ENCODE results near the gene PUDP. TPM values are rescaled to one million over a fixed set of nuclear protein-coding genes. Genes with fewer than 3 reads are reported as not detected.
"Not testable (repeated sequence)": the region's sequence is repeated elsewhere in the genome, so short reads cannot be mapped to it uniquely, and the experiment has no call there.

The PUDP gene
- total RNA-seq, 1 donor from 2014 or later: 75.8 TPM

DNA sequence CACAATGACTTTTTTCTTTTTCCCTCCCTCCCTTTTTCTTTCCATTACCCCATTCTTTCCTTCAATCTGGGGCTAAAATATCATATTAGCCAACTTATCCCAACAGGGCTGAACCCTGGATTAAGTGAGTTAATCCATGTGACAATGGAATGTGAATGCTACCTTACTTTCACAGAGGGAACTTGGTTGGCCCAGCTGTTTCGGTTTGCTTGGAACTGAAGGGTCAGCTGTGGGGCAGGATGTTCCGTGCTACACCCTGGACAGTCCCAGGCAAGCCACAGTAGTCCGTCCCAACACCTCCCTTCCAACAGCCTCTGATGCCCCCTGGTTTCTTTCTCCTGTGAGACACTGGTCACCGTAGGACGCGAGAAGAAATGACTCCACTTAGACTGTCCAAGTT is 95.4 kb downstream of the PUDP start:
- Mint-ChIP-seq H3K27me3 (ENCODE audit: low read depth) (no peaks in the 10 kb centered on the region), H3K27ac (ENCODE audit: unreplicated experiment) (peak overlapping the region; percentile 30)

DNA sequence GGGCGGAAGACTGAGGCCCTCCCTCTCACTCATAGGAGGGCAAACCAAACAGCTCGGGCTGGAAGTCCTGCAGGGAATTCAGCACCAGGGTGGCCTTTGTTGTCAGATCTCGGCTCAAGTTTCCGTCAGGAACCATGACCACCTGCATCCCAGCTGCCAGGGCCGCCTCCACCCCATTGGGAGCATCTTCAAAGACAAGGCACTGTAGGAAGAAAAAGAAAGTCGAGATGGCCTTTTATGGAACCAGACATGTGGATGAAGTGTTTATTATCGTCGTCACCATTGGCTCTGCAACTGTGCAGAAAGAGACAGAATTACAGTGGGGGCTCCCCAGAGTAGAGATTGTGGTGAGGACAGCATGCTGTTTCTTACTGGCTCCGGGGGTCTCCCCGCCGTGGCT is 97.7 kb downstream of the PUDP start:
- TF ChIP-seq, protein P1, sequence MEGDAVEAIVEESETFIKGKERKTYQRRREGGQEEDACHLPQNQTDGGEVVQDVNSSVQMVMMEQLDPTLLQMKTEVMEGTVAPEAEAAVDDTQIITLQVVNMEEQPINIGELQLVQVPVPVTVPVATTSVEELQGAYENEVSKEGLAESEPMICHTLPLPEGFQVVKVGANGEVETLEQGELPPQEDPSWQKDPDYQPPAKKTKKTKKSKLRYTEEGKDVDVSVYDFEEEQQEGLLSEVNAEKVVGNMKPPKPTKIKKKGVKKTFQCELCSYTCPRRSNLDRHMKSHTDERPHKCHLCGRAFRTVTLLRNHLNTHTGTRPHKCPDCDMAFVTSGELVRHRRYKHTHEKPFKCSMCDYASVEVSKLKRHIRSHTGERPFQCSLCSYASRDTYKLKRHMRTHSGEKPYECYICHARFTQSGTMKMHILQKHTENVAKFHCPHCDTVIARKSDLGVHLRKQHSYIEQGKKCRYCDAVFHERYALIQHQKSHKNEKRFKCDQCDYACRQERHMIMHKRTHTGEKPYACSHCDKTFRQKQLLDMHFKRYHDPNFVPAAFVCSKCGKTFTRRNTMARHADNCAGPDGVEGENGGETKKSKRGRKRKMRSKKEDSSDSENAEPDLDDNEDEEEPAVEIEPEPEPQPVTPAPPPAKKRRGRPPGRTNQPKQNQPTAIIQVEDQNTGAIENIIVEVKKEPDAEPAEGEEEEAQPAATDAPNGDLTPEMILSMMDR (conservative IDR thresholded peaks at IDR 0.05): no peak
- Mint-ChIP-seq H3K27me3 (ENCODE audit: low read depth) (no peaks in the 10 kb centered on the region), H3K36me3 (ENCODE audit: low read depth) (peaks cover 33% of the 10 kb centered on the region), H3K27ac (ENCODE audit: unreplicated experiment) (peak overlapping the region; percentile 65), H3K4me3 (no peak overlapping the region), H3K9me3 (no peaks in the 10 kb centered on the region), H3K4me1 (peaks cover 23% of the 10 kb centered on the region)
- no peak for DNase-seq (ENCODE audit: low read depth, low spot score)

More for the DNA sequence above, 95.4 kb downstream of the PUDP start:
- H3K36me3 Mint-ChIP-seq (ENCODE audit: low read depth): peaks cover 40% of the 10 kb centered on the region
- no peaks in the 10 kb centered on the region for H3K9me3 Mint-ChIP-seq
- no peak for DNase-seq (ENCODE audit: low read depth, low spot score)
- TF ChIP-seq, protein P1 (conservative IDR thresholded peaks at IDR 0.05): no peak
- no peak overlapping the region for H3K4me3 Mint-ChIP-seq
- H3K4me1 Mint-ChIP-seq: peaks cover 25% of the 10 kb centered on the region

DNA sequence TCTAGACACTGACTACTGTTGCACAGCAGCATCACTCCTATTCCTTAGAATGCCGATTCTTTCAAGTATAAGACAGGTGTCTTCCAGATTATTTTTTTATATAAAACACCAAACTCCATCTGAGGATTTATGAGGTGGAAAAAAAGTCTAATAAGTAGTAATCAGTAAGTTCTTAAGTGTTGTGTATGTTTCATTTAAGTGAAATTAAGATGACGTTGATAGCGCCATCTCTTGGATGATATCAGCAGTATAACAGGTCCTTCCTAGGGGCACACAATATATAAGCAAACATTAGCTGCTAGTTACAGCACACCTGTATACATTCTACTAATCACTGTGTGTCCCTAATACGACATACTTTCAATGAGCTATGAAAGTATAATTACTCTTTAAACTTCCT is 100.0 kb downstream of the PUDP start:
- H3K27ac Mint-ChIP-seq (ENCODE audit: unreplicated experiment): no peak overlapping the region
- H3K9me3 Mint-ChIP-seq: peaks cover under 1% of the 10 kb centered on the region
- peaks cover 23% of the 10 kb centered on the region for H3K4me1 Mint-ChIP-seq
- no peak overlapping the region for H3K4me3 Mint-ChIP-seq
- H3K27me3 Mint-ChIP-seq (ENCODE audit: low read depth): no peaks in the 10 kb centered on the region
- H3K36me3 Mint-ChIP-seq (ENCODE audit: low read depth): peaks cover 42% of the 10 kb centered on the region
- no peak for DNase-seq (ENCODE audit: low read depth, low spot score)
- TF ChIP-seq, protein P1 (conservative IDR thresholded peaks at IDR 0.05): peak; percentile 33

DNA sequence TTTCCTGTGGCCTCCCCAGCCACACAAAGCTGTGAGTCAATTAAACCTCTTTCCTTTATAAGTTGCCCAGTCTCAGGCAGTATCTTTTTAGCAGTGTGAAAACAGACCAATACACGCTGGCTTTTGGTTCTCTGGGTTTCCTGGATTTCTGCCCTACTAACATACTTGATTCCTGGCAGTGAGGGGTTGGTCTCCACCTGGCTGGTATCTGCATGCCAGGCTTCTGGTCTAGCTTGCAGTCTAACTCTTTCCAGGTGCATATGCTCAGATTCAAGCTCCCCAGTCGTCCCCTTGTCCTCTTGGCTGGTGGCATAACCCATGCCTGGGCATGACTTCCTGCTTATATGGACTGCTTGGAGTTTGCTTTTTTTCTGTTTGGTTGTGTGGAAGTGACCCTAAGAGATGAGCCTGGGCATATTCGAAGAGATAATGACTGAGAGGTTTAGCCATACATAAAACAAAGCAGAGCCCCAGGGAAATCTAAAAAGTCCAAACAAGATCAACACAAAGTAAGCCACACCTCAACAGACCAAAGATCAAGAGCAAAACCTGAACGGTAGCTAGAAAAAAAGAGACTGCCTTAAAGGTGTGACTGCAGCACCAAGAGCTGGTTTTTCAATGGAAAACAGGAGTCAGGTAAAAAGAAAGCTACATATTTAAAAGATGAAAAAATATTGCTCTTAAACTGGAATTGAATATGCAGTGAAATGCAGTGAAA is 102.6 kb downstream of the PUDP start:
- H3K27ac Mint-ChIP-seq (ENCODE audit: unreplicated experiment): no peak overlapping the region
- H3K36me3 Mint-ChIP-seq (ENCODE audit: low read depth): peaks cover 46% of the 10 kb centered on the region
- H3K4me3 Mint-ChIP-seq: no peak overlapping the region
- TF ChIP-seq, protein P1 (conservative IDR thresholded peaks at IDR 0.05): no peak
- no peak for DNase-seq (ENCODE audit: low read depth, low spot score)
- H3K4me1 Mint-ChIP-seq: peaks cover 39% of the 10 kb centered on the region
- no peaks in the 10 kb centered on the region for H3K27me3 Mint-ChIP-seq (ENCODE audit: low read depth)
- peaks cover 7% of the 10 kb centered on the region for H3K9me3 Mint-ChIP-seq

DNA sequence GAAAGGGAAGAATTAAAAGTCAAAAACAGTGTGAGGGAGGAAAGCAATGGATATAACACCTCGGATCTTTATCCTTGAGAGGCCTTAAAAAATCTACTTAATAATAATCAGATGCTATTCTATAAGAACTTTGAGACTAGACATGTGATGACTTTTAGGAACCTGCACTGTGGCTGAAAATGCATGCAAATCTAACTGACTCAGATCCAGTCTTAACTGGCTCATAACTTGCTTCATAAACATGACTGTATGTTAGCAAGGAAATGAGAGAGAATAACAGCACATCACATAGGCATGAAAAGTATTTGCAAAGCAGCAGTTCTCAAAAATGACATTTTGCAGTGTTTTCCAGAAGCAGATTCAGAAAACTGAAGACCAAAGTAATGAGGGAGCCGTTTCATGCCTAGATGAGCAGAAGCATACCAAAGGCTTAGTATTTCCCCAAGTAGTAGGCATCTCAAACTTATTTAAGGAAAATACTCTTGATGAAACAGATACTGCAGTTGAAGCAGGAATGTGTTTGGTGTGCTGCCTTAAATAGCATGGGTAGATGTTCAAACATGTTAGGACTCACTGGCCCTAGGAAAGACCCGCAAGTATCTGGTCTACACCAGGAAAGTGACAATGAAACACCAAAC is 104.0 kb downstream of the PUDP start:
- DNase-seq (ENCODE audit: low read depth, low spot score); H3K4me3 Mint-ChIP-seq; H3K27me3 Mint-ChIP-seq (ENCODE audit: low read depth); H3K9me3 Mint-ChIP-seq: not testable (repeated sequence)
- H3K36me3 Mint-ChIP-seq (ENCODE audit: low read depth): peaks cover 34% of the 10 kb centered on the region
- H3K4me1 Mint-ChIP-seq: peaks cover 24% of the 10 kb centered on the region
- H3K27ac Mint-ChIP-seq (ENCODE audit: unreplicated experiment): peak overlapping the region; percentile 44

DNA sequence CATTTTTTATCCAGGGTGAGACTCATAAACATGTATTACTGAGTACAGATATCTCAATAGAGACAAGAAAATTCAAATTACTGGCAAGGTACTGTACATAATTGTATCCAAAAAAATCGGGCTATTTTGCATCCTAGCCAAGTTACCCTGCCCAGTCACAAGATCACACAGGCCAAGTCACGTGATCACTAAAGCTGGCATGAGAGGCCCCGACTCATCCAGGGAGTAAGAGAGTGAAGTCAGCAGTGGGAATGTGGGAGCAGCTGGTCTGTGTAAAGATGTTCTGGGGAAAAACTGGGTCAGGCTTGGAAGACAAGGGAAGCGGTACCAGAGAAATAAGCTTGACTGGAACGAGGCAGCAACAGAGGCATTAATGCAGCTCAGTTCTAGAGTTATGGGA is 119.7 kb downstream of the PUDP start:
- H3K27ac Mint-ChIP-seq (ENCODE audit: unreplicated experiment): no peak overlapping the region
- H3K4me1 Mint-ChIP-seq: no peaks in the 10 kb centered on the region
- no peak overlapping the region for H3K4me3 Mint-ChIP-seq
- TF ChIP-seq, protein P1 (conservative IDR thresholded peaks at IDR 0.05): no peak
- no peaks in the 10 kb centered on the region for H3K27me3 Mint-ChIP-seq (ENCODE audit: low read depth)
- H3K36me3 Mint-ChIP-seq (ENCODE audit: low read depth): peaks cover 4% of the 10 kb centered on the region
- H3K9me3 Mint-ChIP-seq: peaks cover 3% of the 10 kb centered on the region
- DNase-seq (ENCODE audit: low read depth, low spot score): no peak
